Astrocyte (in vitro differentiated cells and primary cell): Measurements from ENCODE around the gene BACH2. TPM values are rescaled to one million over a fixed set of nuclear protein-coding genes. Genes with fewer than 3 reads are reported as not detected.

Experiments
- DNase-seq: peaks from one replicate; pipeline ENCODE4 v3.0.0-alpha.2; 2010; ENCODE audit warnings: low read depth
- FAIRE-seq: peaks from 2 replicates; lab custom pipeline; 2011; peaks lifted over from hg19 to GRCh38; lab: Jason Lieb, UNC
- H2AFZ ChIP-seq: 2 replicates; pipeline ENCODE4 v1.6.0; 2012; ENCODE audit warnings: low read depth, low read length, inconsistent platforms
- H3K27ac ChIP-seq: 2 replicates; pipeline ENCODE4 v1.5.1; 2011; ENCODE audit warnings: low read depth, low read length, inconsistent platforms
- H3K27me3 ChIP-seq: 2 replicates; pipeline ENCODE4 v1.6.0; 2011; ENCODE audit warnings: low read length, inconsistent platforms; ENCODE audit not compliant: insufficient read depth
- H3K36me3 ChIP-seq: 2 replicates; pipeline ENCODE4 v1.5.1; 2011; ENCODE audit warnings: low read length, inconsistent platforms; ENCODE audit not compliant: insufficient read depth
- H3K4me1 ChIP-seq: 2 replicates; pipeline ENCODE4 v1.5.1; 2011; ENCODE audit warnings: low read length, inconsistent platforms; ENCODE audit not compliant: insufficient read depth
- H3K4me2 ChIP-seq: 2 replicates; pipeline ENCODE4 v1.6.0; 2012; ENCODE audit warnings: low read length, inconsistent platforms
- H3K4me3 ChIP-seq: 2 replicates; pipeline ENCODE4 v1.5.1; 2011; ENCODE audit warnings: low read depth, mild to moderate bottlenecking, low read length, inconsistent platforms; ENCODE audit not compliant: insufficient read depth
- H3K79me2 ChIP-seq: 2 replicates; pipeline ENCODE4 v1.6.0; 2012; ENCODE audit warnings: mild to moderate bottlenecking, low read length, inconsistent platforms; ENCODE audit not compliant: insufficient read depth
- H3K9ac ChIP-seq: 2 replicates; pipeline ENCODE4 v1.6.0; 2012; ENCODE audit warnings: mild to moderate bottlenecking, low read length, inconsistent platforms
- H3K9me3 ChIP-seq: 2 replicates; pipeline ENCODE4 v1.5.1; 2012; ENCODE audit warnings: low read depth, mild to moderate bottlenecking, low read length, inconsistent platforms; ENCODE audit not compliant: insufficient read depth
- H4K20me1 ChIP-seq: 2 replicates; pipeline ENCODE4 v1.6.0; 2012; ENCODE audit warnings: low read length, inconsistent platforms; ENCODE audit not compliant: insufficient read depth
- H3K27ac Mint-ChIP-seq: one replicate; pipeline ENCODE4 v1.8.0; 2021; ENCODE audit warnings: mild to moderate bottlenecking, mixed read lengths; ENCODE audit not compliant: unreplicated experiment
- H3K27me3 Mint-ChIP-seq: one replicate; pipeline ENCODE4 v1.8.0; 2021; ENCODE audit warnings: low read depth, mixed read lengths; ENCODE audit not compliant: unreplicated experiment
- H3K36me3 Mint-ChIP-seq: one replicate; pipeline ENCODE4 v1.8.0; 2021; ENCODE audit warnings: low read depth, mixed read lengths; ENCODE audit not compliant: unreplicated experiment
- H3K4me1 Mint-ChIP-seq: one replicate; pipeline ENCODE4 v1.8.0; 2021; ENCODE audit warnings: low read depth, mixed read lengths; ENCODE audit not compliant: unreplicated experiment
- H3K4me3 Mint-ChIP-seq: one replicate; pipeline ENCODE4 v1.8.0; 2021; ENCODE audit warnings: mild to moderate bottlenecking, moderate library complexity, mixed read lengths; ENCODE audit not compliant: unreplicated experiment
- H3K9me3 Mint-ChIP-seq: one replicate; pipeline ENCODE4 v1.8.0; 2021; ENCODE audit warnings: mild to moderate bottlenecking, mixed read lengths; ENCODE audit not compliant: unreplicated experiment
- CTCF ChIP-seq: IDR thresholded peaks from 2 replicates; pipeline ENCODE4 v1.5.1; 2011; ENCODE audit warnings: low read depth, mild to moderate bottlenecking, inconsistent platforms, low read length, moderate library complexity; ENCODE audit not compliant: insufficient read depth
- EZH2 ChIP-seq: IDR thresholded peaks from 2 replicates; pipeline ENCODE4 v1.6.1; 2012; ENCODE audit warnings: mild to moderate bottlenecking, low read length, inconsistent platforms; ENCODE audit not compliant: insufficient read depth
- total RNA-seq: library from RNA; stranded (reverse); gene quantifications from 2 replicates; pipeline ENCODE4 v1.2.1, GENCODE V29; 2021

Gene BACH2
- total RNA-seq, 1 donor from 2014 or later, result 17.5 TPM

DNA sequence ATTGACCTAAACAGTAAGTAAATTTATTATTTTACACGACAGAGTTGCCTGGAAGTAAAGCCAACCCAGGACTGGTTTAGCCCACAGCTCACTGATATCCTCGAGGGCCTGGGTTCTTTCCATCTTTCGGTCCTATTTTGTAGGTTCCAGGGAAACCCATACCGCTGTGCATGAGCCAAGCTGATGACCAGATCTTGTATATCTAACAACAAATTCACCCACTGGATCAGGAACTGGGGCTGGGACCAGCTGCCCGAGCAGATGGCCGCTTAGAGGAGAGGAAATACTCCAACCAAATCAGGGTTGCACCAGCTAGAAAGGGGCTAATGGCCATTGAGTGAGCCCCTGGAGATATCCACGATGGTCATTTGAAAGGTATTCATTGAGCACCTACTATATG is 139.2 kb downstream of the BACH2 start:
- Mint-ChIP-seq H3K4me3 (no peak overlapping the region), H3K27ac (no peak overlapping the region), H3K27me3 (no peaks in the 10 kb centered on the region), H3K4me1 (peaks cover 13% of the 10 kb centered on the region), H3K36me3 (peaks cover 2% of the 10 kb centered on the region), H3K9me3 (no peaks in the 10 kb centered on the region)
- Histone ChIP-seq H3K4me1 (no peaks in the 10 kb centered on the region), H3K36me3 (no peaks in the 10 kb centered on the region), H3K27ac (no peak overlapping the region), H2AFZ (no peak overlapping the region), H3K4me2 (no peak overlapping the region), H3K79me2 (no peaks in the 10 kb centered on the region), H3K9ac (no peak overlapping the region), H3K27me3 (no peaks in the 10 kb centered on the region), H3K9me3 (no peaks in the 10 kb centered on the region), H4K20me1 (no peaks in the 10 kb centered on the region), H3K4me3 (no peak overlapping the region)
- no peak for FAIRE-seq
- no peak for TF ChIP-seq EZH2
- TF ChIP-seq CTCF, result no peak
- no peak for DNase-seq

DNA sequence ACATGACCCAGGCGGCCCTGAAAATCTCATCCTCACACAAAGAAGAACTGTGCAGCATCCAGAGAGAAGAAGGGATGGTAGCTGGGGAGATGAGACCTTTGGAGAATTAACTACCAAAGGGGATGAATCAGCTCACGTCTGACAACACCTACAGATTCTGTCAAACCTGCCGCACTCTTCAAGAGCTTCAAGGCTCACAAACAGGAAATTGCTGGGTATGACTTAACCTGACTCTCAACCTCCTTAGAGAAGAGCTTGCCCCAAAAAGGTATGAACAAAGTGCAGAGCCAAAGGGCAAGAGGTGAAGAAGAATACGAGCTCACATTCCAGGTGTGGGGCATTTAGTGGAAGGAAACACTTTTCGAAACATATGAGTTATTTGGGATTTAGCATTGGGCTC is 139.8 kb downstream of the BACH2 start:
- Mint-ChIP-seq H3K9me3 (no peaks in the 10 kb centered on the region), H3K27ac (no peak overlapping the region), H3K36me3 (peaks cover 2% of the 10 kb centered on the region), H3K4me1 (peaks cover 13% of the 10 kb centered on the region), H3K27me3 (no peaks in the 10 kb centered on the region), H3K4me3 (no peak overlapping the region)
- no peaks in the 10 kb centered on the region for H3K27me3 ChIP-seq
- H3K4me2 ChIP-seq, result no peak overlapping the region
- H3K27ac ChIP-seq, result no peak overlapping the region
- no peaks in the 10 kb centered on the region for H3K79me2 ChIP-seq
- H2AFZ ChIP-seq, result no peak overlapping the region
- no peak for TF ChIP-seq EZH2
- no peak for TF ChIP-seq CTCF
- no peak overlapping the region for H3K4me3 ChIP-seq
- no peaks in the 10 kb centered on the region for H3K4me1 ChIP-seq
- H3K9me3 ChIP-seq, result no peaks in the 10 kb centered on the region
- H3K36me3 ChIP-seq, result no peaks in the 10 kb centered on the region
- DNase-seq (no peak), FAIRE-seq (no peak)
- H3K9ac ChIP-seq, result no peak overlapping the region
- H4K20me1 ChIP-seq, result no peaks in the 10 kb centered on the region

- no peak for DNase-seq
- TF ChIP-seq CTCF (no peak), EZH2 (no peak)
- no peak for FAIRE-seq
- Mint-ChIP-seq H3K27me3 (no peaks in the 10 kb centered on the region), H3K4me1 (peaks cover 11% of the 10 kb centered on the region), H3K27ac (no peak overlapping the region), H3K36me3 (peaks cover 4% of the 10 kb centered on the region), H3K4me3 (no peak overlapping the region), H3K9me3 (no peaks in the 10 kb centered on the region)
- Histone ChIP-seq H3K36me3 (no peaks in the 10 kb centered on the region), H3K27me3 (no peaks in the 10 kb centered on the region), H3K9ac (no peak overlapping the region), H3K9me3 (no peaks in the 10 kb centered on the region), H2AFZ (no peak overlapping the region), H3K4me3 (no peak overlapping the region), H4K20me1 (no peaks in the 10 kb centered on the region), H3K4me1 (no peaks in the 10 kb centered on the region), H3K27ac (no peak overlapping the region), H3K4me2 (no peak overlapping the region), H3K79me2 (no peaks in the 10 kb centered on the region)
These were observed 141.7 kb downstream of the BACH2 start for GRCh38 chr6:90154755-90155470.
